HuH-7.5 (cell line): ENCODE data around the gene ICA1.
A peak's percentile ranks its signal among the peaks of the same experiment; 100 is the strongest.
"Not testable (repeated sequence)": the region's sequence is repeated elsewhere in the genome, so short reads cannot be mapped to it uniquely, and the experiment has no call there.

Experiments
- DNase-seq: peaks from one replicate; pipeline ENCODE4 v3.0.0; 2011; ENCODE audit warnings: low spot score

ICA1 gene

DNA sequence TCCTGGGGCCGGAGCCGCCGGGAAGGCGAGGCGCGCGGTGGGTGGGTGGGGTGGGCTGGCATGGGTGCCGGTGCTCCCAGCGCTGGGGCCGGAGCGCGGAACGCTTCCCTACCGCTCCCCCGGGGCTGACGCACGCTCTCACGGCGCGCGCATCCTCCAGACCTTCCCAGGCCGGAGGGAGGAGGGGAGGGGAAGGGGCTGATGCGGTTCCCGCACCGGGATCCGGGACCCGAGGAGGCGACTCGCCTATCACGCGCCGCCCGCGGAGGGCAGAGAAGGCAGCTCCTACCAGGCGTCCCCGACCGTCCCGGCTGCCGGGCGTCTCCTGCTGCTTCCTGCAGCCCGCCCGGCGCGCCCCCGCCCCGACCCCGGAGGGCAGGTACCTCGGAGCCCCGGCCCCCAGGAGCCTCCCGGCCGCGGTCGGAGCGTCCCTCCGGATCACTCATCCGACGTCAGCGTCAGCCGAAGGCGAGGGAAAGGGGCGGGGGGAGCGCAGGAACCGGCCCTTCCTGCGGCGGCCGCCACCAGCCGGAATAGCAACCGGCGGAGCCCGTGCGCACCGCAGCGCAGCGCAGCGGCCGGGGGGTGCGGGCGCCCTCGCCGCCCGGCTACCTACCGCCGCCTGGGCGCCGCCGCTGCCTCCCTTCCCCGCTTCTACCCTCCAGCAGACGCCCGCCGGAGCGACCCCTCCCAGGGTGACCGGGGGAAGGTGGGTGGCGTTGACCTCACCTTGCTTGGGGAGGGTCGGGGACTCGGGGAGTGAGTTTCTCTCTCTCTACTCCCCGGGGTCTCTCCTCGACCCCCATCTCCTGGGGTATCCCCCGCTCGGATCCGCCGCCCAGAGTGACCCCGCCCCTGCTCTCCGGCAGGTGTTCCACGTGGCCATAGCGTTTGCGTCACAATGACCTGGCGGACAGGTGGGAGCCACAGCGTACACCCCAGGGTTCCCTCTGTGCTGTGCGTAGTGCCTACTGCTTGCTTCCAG is at the start of gene ICA1:
ICA1 (minus strand) TSS at position 457 of the 985 bp plus-strand sequence. CDS start 26,241 bp downstream, outside the sequence.
- peak; percentile 86 for DNase-seq

GRCh38 chr7:8310876-8311275 is 48.9 kb upstream of the ICA1 start:
- DNase-seq: no peak

DNA sequence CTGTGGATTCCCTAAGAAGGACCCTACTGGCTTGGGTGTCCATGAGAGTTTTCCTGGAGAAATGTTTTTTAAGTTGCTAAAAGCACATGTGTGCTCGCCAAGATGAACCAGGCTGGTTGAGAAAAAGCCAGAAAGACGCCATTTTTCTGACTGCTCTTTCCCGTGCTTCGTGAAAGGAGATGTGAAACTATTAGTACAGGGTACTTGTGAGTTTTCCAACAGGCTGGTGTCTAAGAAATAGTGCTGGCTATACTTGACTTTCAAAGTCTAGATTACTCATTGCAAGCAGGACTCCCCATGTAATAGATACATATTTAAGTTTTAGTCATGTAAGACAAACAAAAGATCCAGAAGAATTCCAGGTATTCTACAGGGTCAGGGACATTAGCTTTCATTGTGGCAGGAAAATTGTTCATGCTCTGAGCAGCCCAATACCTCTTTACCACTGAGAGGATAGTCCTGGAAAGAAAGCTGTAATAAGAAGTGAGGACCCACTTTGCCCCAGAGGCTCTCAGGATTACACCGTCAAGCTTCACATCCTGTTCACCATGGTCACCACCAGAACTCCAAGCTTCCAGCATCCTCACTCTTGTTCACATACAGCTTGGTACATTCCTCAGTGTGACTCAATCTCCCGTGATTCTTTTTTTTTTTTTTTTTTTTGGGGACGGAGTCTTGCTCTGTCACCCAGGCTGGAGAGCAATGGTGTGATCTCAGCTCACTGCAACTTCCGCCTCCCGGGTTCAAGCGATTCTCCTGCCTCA is 43.8 kb upstream of the ICA1 start:
- DNase-seq: no peak

DNA sequence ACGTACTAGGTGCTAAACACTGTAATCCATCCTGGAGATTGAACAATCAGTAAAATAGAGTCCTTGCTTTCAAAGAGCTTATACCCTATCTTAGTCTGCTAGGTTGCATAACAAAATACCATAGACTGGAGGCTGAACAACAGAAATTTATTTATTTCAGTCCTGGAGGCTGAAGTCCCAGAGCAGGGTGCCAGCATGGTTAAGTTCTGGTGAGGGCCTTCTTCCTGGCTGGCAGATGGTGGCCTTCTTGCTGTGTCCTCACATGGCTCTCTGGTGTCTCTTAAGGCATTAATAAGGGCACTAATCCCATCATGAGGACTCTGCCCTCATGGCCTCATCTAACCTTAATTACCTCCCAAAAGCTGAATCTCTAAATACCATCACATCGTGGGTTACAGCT is 43.1 kb upstream of the ICA1 start:
- no peak for DNase-seq

- DNase-seq: no peak
These were observed 42.0 kb upstream of the ICA1 start for GRCh38 chr7:8303904-8304528.

- DNase-seq: not testable (repeated sequence)
These were observed 35.1 kb upstream of the ICA1 start for GRCh38 chr7:8297023-8297422.

DNA sequence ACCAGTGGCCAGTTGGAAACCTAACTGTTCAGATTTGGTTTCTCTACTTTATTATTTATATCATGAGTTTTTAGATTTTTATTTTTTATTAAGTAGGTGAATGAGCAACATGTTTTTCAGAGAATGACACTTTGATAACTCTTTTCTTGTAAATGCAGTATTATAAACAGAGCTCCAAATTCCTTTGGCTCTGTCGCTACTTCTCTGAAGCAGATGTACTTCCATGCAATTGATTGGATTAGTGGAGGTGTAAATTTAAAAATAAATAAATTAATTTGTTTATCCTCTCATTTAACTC is 34.3 kb upstream of the ICA1 start:
- DNase-seq: no peak

DNA sequence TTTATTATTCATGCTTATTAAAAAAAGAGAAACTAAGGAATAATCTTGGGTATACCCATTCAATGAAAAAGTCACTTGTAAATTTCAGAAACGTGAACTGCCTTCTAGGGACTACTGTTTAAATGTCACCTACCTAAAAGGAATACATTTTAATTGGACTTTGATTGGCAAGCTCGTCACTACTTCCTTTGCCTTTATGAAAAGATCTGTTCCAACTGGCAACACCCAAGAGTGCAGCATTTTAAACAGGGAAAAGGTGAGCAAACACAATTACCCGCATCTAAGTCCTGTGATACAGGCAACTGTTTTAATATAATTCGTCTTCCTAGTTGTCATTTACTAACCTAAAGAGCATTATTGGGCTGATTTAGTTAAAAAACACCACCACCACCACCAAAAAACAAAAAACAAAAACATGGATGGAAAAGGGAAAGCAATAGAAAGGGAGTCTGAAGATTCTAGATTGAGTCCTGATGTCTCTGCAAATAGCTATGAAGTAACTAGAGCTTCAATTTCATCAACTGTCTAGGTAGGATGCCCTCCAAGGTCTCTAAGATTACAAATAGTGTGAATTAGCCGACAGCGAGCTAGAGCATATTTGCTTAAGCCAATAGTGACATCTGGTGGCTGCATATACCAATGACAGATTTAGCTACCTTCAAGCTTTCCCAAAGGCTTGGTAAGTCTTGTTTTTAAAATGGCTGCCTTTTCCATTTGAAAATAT is 33.8 kb upstream of the ICA1 start:
- peak; percentile 34 for DNase-seq

DNA sequence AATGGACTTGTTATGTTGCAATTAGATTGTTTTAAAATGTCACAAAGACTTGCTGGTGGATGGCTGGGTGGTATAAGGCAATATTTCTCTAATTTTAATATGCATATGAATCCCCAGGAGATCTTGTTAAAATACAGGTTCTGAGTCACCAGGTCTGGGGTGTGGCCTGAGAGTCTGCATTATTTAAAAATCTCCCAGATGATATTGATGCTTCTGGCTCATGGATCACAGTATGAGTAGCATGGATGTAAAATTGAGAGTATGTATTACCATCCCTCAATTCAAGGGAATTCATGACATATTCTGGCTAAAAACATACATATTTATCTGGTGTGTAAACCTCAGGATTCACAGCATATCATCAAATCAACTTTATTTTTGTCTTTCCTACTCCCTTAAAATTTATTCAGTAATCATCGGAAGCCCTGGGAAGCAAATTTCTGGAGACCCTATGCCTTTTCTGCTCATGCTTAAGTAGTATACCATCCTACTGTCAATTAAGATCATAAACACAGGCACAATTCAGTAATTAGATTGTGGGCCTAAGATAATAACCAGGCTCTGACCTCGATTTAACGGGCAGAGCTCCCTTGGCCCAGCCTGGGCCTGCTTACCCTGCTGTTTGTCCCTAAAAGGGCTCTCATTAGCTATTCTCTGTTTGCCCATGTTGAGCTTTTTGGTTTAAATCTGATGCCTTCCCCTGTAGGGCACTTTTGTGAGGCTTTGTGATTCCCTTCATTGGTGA is 29.6 kb upstream of the ICA1 start:
- no peak for DNase-seq

DNA sequence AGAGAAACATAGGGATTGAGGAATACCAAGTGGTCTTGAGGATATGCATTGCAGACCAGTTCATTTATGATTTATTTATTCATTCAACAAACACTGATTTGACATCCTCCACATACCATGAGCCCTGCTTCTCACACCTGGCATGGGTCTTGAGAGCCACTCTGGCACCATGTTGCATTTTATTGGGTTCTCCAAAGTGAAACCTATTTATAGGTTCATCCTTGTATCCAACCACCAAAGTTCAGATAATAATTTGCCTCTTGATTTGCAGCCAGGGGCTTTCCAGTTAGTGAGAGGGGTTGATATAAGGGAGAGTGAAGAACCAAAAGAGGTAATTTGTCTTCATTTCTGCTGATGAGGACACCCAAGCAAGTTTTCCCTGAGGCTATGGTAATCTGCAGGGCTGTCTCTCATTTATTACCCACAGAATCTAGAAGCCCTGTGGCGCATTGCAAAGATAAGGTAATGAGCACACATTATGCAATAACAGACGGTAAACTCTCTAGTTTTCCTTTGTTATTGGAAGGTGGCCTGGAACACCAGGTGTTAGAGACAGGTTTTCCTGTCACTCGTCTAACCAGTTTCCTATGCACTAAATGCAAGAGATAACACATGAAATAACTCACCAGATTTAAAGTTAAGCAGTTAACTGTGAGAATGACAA is 28.8 kb upstream of the ICA1 start:
- DNase-seq: peak; percentile 25

GRCh38 chr7:8286118-8286517 is 24.2 kb upstream of the ICA1 start:
- DNase-seq: no peak

DNA sequence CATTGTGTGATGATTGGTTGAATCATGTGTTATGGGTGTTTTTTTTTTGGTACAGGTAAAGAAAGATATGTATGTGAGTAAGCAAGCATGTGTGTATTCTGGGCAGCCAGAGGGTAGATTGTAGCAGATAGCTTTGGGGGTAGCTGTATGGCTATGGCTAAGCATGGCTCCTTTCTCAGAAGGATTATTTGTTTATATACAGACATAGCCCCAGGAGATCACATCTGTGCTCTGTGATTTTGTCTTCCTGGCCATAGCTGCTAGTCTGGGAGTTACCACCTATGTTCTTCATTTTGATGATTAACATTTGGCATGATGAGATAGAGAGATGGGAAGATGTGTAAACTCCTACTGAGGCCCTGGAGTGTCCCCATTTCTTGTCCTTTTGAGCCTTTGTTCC is 23.2 kb upstream of the ICA1 start:
- no peak for DNase-seq

- DNase-seq: no peak
These were observed 22.6 kb upstream of the ICA1 start for GRCh38 chr7:8284606-8285005.

DNA sequence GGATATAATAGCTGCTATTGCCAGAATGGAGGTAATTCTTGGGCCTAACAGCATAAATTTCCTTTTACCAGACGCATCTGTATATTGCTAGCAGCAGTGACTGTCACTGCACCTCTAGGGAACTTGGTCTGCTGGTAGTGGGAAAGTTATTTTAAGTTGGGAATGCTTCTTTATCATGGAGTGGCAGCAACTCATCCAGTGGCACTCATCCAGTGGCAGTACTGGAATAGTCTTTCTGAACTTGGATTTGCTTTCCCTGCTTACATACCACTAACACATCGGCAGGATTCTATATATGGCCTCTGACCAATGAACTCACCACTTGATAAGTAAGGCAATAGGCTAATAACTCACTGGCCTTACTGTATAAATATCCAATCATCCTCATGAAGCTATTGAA is 22.0 kb upstream of the ICA1 start:
- DNase-seq: no peak

DNA sequence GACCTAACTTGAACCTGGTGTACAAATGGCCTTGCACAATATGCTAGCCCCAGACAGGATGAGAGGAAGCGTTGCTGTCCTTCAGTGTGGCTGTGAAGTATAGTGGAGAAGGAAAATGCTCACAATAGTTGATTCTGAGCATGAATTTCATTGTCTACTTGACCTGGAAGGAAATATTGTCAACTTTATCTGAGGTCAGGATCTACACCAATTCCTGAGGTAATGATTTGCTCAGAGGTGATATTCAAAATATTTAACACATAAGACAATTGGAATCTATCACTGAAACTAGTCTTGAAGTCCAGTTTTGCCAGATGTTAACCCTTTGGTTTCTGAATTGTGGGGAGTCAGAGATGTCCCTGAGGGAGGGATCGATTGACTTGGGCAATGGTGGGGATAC is 20.9 kb upstream of the ICA1 start:
- no peak for DNase-seq

- no peak for DNase-seq
These were observed 20.2 kb upstream of the ICA1 start for GRCh38 chr7:8282162-8282561.

- no peak for DNase-seq
These were observed 16.2 kb upstream of the ICA1 start for GRCh38 chr7:8278183-8278582.

DNA sequence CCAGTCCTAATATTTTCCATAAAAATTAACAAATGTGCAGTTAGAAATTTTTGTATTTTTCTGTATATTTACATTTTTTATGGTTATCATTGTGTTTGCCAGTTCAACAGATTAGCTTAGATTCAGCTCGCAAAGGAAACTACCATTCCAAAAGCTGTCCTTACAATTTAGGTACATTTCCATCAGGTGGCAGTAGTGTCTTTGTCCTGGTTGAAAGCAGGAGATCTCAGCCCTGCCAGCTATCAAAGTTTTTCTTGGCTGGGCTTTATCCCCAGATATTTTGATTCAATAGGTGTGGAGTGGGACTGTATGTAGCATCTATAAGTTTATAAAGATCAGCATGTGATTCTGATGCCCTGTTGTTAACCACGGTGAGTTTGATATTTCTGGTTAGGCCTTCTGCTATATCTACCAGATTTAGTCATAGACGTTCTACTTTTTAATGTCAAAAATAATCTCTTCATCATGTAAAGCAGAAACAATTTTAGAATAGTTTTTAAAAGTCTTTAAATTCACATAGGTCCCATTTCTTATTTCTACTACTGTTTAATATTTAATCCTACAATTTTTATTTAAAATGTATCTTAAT is 15.5 kb upstream of the ICA1 start:
- DNase-seq: peak; percentile 25

DNA sequence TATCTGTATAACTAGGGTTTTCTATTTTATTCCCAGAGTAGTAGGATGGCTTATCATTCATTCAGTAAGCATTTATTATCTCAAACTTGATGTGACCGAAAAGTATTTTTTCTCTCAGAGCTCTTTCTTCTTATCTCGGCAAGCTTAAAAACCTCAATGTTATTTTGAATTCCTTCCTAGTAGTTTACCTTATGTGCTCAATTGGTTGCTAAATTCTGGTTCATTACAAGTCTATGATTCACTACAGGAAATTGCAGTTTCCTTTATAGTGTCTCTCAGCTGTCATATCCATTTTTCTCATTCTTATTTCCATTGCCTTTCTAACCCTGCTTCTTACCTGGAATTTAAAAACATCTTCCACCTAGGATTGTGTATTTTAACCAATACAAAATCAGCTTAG is 12.6 kb upstream of the ICA1 start:
- no peak for DNase-seq

DNA sequence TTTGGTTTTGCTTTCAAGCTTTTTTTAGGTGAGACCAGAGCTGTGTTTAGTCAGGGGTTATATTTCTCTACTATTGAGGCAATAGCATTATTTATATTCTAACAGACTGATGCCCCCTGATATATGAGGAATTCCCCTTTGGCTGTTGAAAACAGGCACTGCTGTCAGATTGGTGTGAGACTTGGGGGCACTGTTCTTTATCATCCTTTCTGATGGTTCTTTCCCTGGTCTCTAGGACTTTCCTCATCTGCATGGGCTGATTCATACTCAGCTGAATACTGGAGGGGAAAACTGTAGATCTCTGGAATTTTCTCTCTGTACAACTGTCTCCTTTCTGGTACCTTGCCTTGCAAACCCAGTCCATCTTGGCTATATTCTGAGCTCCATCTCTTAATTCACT is 10.0 kb upstream of the ICA1 start:
- DNase-seq: no peak

DNA sequence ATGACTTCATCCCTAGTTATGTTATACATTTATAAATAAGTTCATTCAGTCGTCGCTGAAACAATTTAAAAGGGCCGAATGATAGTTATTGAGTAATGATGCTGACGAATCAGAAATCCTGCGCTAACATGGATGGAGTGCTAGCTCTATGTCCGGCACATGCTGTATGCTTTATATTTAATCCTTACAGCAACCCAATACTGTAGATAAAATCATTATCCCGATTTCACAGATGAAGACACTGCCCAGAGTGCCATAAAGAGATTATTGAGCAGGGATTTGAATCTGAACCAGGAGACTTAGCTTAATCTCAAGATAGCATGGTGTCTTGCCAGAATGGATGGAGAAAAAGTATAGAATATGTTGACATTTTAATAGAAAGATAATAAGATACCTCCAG is 1.1 kb upstream of the ICA1 start:
- no peak for DNase-seq
